Fibroblast of villous mesenchyme (primary cell): ENCODE results near the gene REEP6. TPM values are rescaled to one million over a fixed set of nuclear protein-coding genes. Genes with fewer than 3 reads are reported as not detected.

Source experiments
- DNase-seq: peaks from one replicate; pipeline ENCODE4 v3.0.0-alpha.2; 2010; ENCODE audit warnings: low read depth
- H3K4me3 ChIP-seq: 2 replicates; pipeline ENCODE4 v1.5.1; 2011; ENCODE audit warnings: low read depth, mild to moderate bottlenecking, low read length
- CTCF ChIP-seq: IDR thresholded peaks from 2 replicates; pipeline ENCODE4 v1.5.1; 2012; ENCODE audit warnings: low read depth, mild to moderate bottlenecking, low read length; ENCODE audit not compliant: insufficient read depth
- total RNA-seq: library from RNA; depleted of rRNA; stranded (reverse); fragments of >200 nt; gene quantifications from 2 replicates; pipeline ENCODE4 v1.2.3, GENCODE V29; 2012

REEP6 gene
- total RNA-seq, 1 donor = 0.43 TPM

- no peak for TF ChIP-seq CTCF
- no peak for DNase-seq
- H3K4me3 ChIP-seq = no peak overlapping the region
Observed at GRCh38 chr19:1447504-1447903, 43.5 kb upstream of the REEP6 start.

- no peak for TF ChIP-seq CTCF
- no peak overlapping the region for H3K4me3 ChIP-seq
- DNase-seq = no peak
Observed at GRCh38 chr19:1447944-1448343, 43.0 kb upstream of the REEP6 start.

GRCh38 chr19:1449467-1450442 lies 41.2 kb upstream of the REEP6 start, which contains the start of gene APC2:
Gene APC2 (plus strand): TSS chr19:1450121. CDS start chr19:1453002, 2,881 bp downstream.
- DNase-seq = no peak
- no peak for TF ChIP-seq CTCF
- H3K4me3 ChIP-seq = no peak within 1 kb of the TSS

- DNase-seq = no peak
- no peak for TF ChIP-seq CTCF
- H3K4me3 ChIP-seq = no peak overlapping the region
Observed at GRCh38 chr19:1450735-1451731, 39.9 kb upstream of the REEP6 start.

- no peak for TF ChIP-seq CTCF
- no peak overlapping the region for H3K4me3 ChIP-seq
- no peak for DNase-seq
Observed at GRCh38 chr19:1451916-1452801, 38.8 kb upstream of the REEP6 start.
